Activated naive CD4-positive, alpha-beta T cell treated with anti-CD3 and anti-CD28 coated beads, Interleukin-2, amount 50 U/mL, for 16 hours (primary cell): ENCODE measurements around the gene KIF26B.

Experiments used
- DNase-seq: peaks from one replicate; pipeline ENCODE4 v3.0.0-alpha.2; 2020

KIF26B gene

GRCh38 chr1:245245021-245245667 is 90.4 kb downstream of the KIF26B start:
- DNase-seq: no peak

DNA sequence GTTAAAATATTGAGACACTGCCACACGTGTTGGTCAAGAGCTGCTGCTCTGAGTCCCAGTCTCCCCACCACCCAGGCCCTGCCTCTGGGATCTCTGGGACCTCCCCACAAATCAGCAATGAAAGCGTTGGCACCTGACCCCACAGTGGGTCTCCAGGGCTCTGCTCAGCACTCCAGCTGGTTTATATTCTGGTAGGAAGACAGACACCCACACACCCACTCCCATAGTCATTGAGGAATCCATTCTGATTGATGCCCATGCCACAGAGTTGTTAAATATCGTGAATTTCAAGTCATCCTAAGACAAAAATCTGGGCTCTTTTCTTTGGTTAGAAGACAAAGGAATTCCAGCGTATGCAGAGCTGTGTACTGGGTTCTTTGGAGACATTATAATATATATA is 91.6 kb downstream of the KIF26B start:
- DNase-seq: no peak

DNA sequence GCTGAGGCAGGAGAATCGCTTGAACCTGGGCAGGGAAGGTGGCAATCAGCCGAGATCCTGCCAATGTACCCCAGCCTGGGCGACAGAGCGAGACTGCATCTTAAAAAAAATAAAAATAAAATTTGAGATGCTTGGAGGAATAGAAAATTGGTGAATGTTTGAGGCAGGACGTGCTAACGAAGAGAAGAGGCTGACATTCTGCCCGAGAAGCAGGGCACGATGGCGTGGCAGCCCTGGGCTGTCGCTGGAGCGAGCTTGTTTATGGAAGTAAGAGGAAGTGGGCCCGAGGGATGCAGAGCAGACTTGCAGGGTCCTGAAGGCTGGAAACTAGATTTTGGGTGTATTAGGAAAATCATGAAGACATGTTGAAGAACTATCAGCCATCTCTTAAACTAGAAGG is 92.6 kb downstream of the KIF26B start:
- DNase-seq: no peak

DNA sequence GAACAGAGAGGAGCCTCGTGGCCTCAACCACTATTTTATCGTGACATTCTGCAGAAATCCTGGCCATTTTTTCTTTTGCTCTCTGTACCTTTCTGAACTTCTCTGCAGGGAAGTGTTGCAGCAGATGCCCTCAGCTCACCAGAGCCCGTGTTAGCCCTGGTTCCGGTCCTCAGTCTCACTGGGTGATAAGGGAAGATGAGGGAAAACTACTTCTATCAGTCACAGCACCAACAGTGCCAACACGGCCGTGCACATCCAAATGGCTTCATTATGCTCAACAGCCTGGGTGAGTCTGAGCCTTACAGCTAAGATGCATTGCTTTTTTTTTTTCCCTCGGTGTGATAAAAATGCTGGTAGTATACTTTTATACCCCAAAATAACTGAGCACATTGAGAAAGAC is 93.0 kb downstream of the KIF26B start:
- no peak for DNase-seq

GRCh38 chr1:245248231-245248731 is 93.5 kb downstream of the KIF26B start:
- DNase-seq: no peak

- no peak for DNase-seq
Observed at GRCh38 chr1:245255783-245256182, 101.0 kb downstream of the KIF26B start.

DNA sequence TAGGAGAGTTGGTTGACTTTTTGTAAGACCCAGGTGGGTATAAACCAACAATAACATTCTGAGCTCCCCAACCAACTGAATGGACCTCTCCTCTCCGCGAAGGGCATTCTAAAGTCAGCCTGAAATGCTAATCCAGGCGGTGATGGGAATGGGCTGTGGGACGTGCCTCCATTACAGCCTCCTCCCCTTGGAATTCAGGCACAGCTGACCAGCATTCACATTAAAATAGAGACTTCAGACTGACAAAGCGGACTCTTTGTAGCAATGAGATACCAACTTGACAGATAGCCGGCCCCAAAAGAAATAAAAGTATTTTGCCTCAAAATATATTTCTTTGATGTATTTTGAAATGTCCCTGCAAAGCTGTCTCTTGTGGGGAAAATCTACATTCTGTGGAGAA is 101.7 kb downstream of the KIF26B start:
- DNase-seq: no peak

DNA sequence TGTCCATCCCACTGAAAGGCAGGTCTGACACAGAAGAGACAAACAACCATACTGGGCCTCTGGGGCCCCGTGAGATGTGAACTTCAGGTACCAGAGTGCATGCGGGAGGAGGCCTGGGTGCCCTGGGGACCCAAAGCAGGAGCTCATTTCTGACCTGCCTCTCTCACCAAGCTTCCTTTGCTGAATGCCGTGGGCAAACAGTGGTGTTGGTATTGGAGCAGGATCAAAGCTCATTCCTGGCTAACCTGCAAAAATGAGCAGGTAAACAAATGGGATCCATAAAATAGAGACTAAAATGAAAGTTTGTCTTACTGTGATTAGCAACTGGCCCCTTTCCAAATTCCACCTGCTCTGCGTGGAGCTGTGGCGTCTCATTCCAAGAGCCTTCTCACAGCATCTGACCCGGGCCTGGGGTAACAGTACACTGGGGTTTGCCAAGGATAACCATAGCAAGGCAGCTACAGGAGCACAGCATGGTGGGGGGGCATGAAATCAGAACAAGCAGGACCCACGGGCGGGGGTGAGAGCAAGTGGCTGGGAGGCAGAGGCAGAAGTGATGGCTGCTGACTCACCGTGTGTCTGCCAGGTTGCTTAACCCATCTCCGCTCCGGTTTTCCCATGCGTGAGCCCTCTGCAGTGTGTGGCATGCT is 103.6 kb downstream of the KIF26B start:
- DNase-seq: no peak

GRCh38 chr1:245260110-245260882 is 105.5 kb downstream of the KIF26B start:
- no peak for DNase-seq

DNA sequence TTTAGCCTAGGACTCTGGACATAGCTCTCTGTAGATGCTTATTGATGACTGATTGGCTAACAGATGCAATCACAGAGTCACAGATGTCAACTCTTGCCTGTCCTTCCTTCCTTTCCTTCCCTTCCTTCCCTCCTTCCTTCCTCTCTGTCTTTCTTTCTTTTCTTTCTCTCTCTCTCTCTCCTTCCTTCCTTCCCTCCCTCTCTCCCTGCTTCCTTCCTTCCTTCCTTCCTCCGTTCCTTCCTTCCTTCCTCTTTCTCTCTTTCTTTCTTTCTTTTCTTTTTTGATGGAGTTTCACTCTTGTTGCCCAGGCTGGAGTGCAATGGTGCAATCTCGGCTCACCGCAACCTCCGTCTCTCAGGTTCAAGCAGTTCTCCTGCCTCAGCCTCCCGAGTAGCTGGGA is 106.1 kb downstream of the KIF26B start:
- no peak for DNase-seq

GRCh38 chr1:245261786-245262185 is 107.0 kb downstream of the KIF26B start:
- no peak for DNase-seq

DNA sequence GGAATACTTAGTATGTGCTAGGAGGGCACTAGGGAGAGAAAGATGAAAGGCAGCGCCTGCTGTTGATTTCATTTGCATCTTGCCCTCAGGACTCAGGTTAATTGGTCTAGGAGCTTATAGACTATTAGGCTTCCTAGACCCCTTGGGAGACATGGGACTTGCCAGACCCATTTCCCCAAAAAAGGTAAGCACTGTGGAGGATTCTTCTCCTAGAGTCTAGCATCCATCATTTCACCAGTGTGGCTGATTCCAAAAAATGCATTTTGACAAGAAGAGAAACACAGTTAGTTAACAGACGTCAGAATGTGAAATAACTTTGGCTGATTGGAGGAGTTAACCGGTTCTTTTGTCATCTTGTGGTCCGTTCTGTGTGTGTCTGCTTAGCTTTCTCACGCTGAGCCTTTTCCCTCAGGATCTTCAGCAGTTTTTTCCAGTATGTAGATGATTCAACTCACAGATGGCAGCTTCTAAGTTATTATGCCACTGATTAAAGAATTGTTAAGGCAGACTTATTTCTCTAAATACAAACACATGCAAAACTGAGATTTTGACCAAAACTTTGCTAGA is 108.8 kb downstream of the KIF26B start:
- DNase-seq: no peak

GRCh38 chr1:245264226-245264625 is 109.4 kb downstream of the KIF26B start:
- DNase-seq: no peak

DNA sequence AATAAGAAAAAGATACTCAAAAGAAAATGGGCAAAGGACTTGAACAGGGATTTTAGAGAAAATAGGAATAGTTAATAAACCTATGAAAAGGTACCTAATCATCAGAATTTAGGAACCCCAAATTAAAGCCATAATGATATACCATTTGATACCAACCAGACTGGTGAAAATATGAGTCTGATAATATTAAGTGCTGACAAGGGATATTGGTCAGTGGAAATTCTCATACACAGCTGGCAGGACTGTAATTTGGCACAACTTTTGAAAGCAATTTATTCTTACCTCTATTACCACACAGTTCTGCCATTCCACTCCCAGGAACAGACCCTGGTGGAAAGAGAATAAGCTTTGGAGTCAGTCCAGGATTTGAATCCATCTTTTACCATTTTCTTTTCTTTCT is 111.3 kb downstream of the KIF26B start:
- no peak for DNase-seq

DNA sequence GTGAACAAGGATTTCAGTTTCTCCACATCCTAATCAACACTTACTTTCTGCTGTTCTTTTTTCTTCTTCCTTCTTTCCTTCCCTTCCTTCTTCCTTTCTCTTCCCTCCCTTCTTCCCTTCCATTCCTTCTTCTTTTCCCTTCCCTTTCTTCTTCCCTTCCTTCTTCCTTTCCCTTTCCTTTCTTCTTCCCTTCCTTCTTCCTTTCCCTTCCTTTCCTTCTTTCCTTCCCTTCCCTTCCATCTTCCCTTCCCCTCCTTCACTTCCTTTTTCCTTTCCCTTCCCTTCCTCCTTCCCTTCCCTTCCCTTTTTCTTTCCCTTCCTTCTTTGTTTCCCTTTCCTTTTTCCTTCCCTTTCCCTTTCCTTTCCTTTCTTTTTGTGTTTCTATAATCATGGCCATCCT is 115.3 kb downstream of the KIF26B start:
- DNase-seq: no peak

DNA sequence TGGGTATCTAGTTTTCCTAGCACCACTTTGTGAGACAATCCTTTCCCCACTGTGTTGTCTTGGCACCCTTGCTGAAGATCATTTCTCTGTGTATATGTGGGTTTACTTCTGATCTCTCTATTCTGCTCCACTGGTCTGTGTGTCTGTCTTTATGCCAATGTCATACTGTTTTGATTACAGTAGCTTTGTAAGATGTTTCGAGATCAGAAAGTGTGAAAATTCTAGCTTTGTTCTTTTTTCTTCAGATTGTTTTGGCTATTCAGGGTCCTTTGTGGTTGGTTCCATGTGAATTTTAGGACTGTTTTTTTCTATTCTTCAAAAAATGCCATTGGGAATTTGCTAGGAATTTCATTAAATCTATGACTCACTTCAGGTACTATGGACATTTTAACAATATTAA is 116.2 kb downstream of the KIF26B start:
- no peak for DNase-seq

GRCh38 chr1:245272676-245273075 is 117.9 kb downstream of the KIF26B start:
- no peak for DNase-seq

DNA sequence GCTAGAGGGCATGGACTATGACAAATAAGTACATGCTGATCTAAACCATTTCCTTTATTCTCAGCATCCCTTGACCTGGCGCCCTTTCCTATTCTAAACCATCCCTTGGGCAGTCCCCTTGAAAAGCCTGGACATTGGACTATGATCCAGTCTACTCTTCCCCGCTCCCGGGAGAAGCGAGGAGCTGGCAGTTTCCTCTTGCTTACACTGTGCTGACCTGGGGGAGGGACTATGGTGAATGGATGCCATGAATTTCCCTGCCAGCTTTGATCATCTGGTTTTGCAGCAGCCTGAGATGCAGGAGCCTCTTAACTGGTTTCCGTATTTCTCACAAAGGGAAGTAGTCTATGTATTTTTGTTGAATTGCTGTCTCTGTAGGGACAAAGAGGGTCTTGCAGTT is 121.7 kb downstream of the KIF26B start:
- DNase-seq: no peak

- no peak for DNase-seq
Observed at GRCh38 chr1:245277276-245277675, 122.5 kb downstream of the KIF26B start.

- DNase-seq: no peak
Observed at GRCh38 chr1:245278846-245279245, 124.1 kb downstream of the KIF26B start.

GRCh38 chr1:245279346-245279745 is 124.6 kb downstream of the KIF26B start:
- no peak for DNase-seq

- no peak for DNase-seq
Observed at GRCh38 chr1:245283001-245283400, 128.2 kb downstream of the KIF26B start.

GRCh38 chr1:245285168-245285567 is 130.4 kb downstream of the KIF26B start:
- DNase-seq: no peak

DNA sequence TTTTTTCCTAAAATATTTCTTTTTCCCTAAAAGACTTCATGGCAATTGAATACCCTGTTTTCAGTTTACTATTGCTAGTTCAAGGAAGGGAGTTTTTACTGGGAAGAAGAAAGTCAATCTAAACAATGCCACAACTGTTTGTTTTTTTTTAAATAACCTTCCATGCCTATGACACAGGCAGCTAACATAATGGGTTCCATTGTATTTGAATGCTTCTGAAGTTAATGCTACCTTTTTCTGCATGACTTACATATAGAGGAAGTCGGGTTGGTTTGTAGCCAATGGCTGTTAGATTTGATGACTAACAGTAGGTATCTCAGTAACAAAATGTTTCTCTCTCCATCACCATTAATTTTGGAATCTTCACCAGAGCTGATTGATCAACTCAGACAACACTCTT is 134.0 kb downstream of the KIF26B start:
- no peak for DNase-seq
